ENCODE measurements around the gene CYTH2. TPM values are rescaled to one million over a fixed set of nuclear protein-coding genes. Genes with fewer than 3 reads are reported as not detected.

The CYTH2 gene
- polyA plus RNA-seq, 1 donor from 2014 or later, result 397 TPM

- Histone ChIP-seq H3K79me2 (replicated peaks; ENCODE audit: insufficient read depth, low read length) (no peaks in the 10 kb centered on the region), H4K20me1 (ENCODE audit: insufficient read depth) (no peaks in the 10 kb centered on the region), H3K4me2 (ENCODE audit: low read length) (no peak overlapping the region), H3K27me3 (ENCODE audit: insufficient read depth, low read depth, low read length) (no peaks in the 10 kb centered on the region), H3K36me3 (ENCODE audit: insufficient read depth, low read length) (no peaks in the 10 kb centered on the region), H3K27ac (ENCODE audit: low read length) (no peak overlapping the region), H2AFZ (ENCODE audit: low read depth, low read length) (no peak overlapping the region), H3K9me3 (ENCODE audit: low read length) (no peaks in the 10 kb centered on the region), H3F3A (ENCODE audit: insufficient read depth, low read length, poor library complexity, severe bottlenecking) (no peaks in the 10 kb centered on the region), H3K9ac (ENCODE audit: low read length) (no peak overlapping the region), H3K9me2 (ENCODE audit: insufficient read depth, low read length) (no peaks in the 10 kb centered on the region), H3K4me3 (ENCODE audit: low read length) (no peak overlapping the region)
- TF ChIP-seq POLR2AphosphoS5 (IDR thresholded peaks at IDR 0.05), result no peak
- no peak for TF ChIP-seq RAD21 (conservative IDR thresholded peaks at IDR 0.05)
- TF ChIP-seq EP300 (conservative IDR thresholded peaks at IDR 0.05; ENCODE audit: poor library complexity, severe bottlenecking), result no peak
- TF ChIP-seq TAF1 (IDR thresholded peaks at IDR 0.05; ENCODE audit: low read depth), result no peak
- no peak for TF ChIP-seq EZH2 (IDR thresholded peaks at IDR 0.05; ENCODE audit: borderline replicate concordance, insufficient read depth, low read length, poor library complexity, severe bottlenecking)
- TF ChIP-seq, protein P1, sequence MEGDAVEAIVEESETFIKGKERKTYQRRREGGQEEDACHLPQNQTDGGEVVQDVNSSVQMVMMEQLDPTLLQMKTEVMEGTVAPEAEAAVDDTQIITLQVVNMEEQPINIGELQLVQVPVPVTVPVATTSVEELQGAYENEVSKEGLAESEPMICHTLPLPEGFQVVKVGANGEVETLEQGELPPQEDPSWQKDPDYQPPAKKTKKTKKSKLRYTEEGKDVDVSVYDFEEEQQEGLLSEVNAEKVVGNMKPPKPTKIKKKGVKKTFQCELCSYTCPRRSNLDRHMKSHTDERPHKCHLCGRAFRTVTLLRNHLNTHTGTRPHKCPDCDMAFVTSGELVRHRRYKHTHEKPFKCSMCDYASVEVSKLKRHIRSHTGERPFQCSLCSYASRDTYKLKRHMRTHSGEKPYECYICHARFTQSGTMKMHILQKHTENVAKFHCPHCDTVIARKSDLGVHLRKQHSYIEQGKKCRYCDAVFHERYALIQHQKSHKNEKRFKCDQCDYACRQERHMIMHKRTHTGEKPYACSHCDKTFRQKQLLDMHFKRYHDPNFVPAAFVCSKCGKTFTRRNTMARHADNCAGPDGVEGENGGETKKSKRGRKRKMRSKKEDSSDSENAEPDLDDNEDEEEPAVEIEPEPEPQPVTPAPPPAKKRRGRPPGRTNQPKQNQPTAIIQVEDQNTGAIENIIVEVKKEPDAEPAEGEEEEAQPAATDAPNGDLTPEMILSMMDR (IDR thresholded peaks at IDR 0.05; ENCODE audit: poor library complexity, severe bottlenecking), result no peak
- TF ChIP-seq, protein P2, sequence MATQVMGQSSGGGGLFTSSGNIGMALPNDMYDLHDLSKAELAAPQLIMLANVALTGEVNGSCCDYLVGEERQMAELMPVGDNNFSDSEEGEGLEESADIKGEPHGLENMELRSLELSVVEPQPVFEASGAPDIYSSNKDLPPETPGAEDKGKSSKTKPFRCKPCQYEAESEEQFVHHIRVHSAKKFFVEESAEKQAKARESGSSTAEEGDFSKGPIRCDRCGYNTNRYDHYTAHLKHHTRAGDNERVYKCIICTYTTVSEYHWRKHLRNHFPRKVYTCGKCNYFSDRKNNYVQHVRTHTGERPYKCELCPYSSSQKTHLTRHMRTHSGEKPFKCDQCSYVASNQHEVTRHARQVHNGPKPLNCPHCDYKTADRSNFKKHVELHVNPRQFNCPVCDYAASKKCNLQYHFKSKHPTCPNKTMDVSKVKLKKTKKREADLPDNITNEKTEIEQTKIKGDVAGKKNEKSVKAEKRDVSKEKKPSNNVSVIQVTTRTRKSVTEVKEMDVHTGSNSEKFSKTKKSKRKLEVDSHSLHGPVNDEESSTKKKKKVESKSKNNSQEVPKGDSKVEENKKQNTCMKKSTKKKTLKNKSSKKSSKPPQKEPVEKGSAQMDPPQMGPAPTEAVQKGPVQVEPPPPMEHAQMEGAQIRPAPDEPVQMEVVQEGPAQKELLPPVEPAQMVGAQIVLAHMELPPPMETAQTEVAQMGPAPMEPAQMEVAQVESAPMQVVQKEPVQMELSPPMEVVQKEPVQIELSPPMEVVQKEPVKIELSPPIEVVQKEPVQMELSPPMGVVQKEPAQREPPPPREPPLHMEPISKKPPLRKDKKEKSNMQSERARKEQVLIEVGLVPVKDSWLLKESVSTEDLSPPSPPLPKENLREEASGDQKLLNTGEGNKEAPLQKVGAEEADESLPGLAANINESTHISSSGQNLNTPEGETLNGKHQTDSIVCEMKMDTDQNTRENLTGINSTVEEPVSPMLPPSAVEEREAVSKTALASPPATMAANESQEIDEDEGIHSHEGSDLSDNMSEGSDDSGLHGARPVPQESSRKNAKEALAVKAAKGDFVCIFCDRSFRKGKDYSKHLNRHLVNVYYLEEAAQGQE (IDR thresholded peaks at IDR 0.05; ENCODE audit: borderline replicate concordance), result no peak
- TF ChIP-seq MXI1 (conservative IDR thresholded peaks at IDR 0.05; ENCODE audit: poor library complexity, severe bottlenecking), result no peak
Observed at GRCh38 chr19:48461982-48462655, 7.0 kb upstream of the CYTH2 start.

- Histone ChIP-seq H4K20me1 (ENCODE audit: insufficient read depth) (peaks cover 2% of the 10 kb centered on the region), H3K4me2 (ENCODE audit: low read length) (no peak overlapping the region), H3K36me3 (ENCODE audit: insufficient read depth, low read length) (no peaks in the 10 kb centered on the region), H2AFZ (ENCODE audit: low read depth, low read length) (no peak overlapping the region), H3K27ac (ENCODE audit: low read length) (no peak overlapping the region), H3K9ac (ENCODE audit: low read length) (no peak overlapping the region), H3K9me2 (ENCODE audit: insufficient read depth, low read length) (no peaks in the 10 kb centered on the region), H3K79me2 (replicated peaks; ENCODE audit: insufficient read depth, low read length) (peaks cover 9% of the 10 kb centered on the region), H3F3A (ENCODE audit: insufficient read depth, low read length, poor library complexity, severe bottlenecking) (no peaks in the 10 kb centered on the region), H3K4me3 (ENCODE audit: low read length) (no peak overlapping the region), H3K27me3 (ENCODE audit: insufficient read depth, low read depth, low read length) (no peaks in the 10 kb centered on the region), H3K9me3 (ENCODE audit: low read length) (no peaks in the 10 kb centered on the region)
- TF ChIP-seq, protein P1 (IDR thresholded peaks at IDR 0.05; ENCODE audit: poor library complexity, severe bottlenecking), result no peak
- TF ChIP-seq TAF1 (IDR thresholded peaks at IDR 0.05; ENCODE audit: low read depth), result no peak
Observed at GRCh38 chr19:48465215-48465614, 4.0 kb upstream of the CYTH2 start.
